HG03354 (cell line): ENCODE data around the gene PRSS2.
A peak's percentile ranks its signal among the peaks of the same experiment; 100 is the strongest.
"Not testable (repeated sequence)": the region's sequence is repeated elsewhere in the genome, so short reads cannot be mapped to it uniquely, and the experiment has no call there.

Experiments
- ATAC-seq: cut with Tn5 transposase; IDR thresholded peaks from one replicate; pipeline ENCODE4 v1.9.1; 2021; ENCODE audit warnings: mild to moderate bottlenecking; ENCODE audit not compliant: unreplicated experiment, poor library complexity, severe bottlenecking

The PRSS2 gene

GRCh38 chr7:142770661-142771352 lies at the start of gene PRSS2:
Gene PRSS2 (plus strand): TSS chr7:142770970. CDS start chr7:142770983, 13 bp downstream.
- peak; percentile 22 for ATAC-seq

- ATAC-seq, result no peak
These were observed 49.8 kb upstream of the PRSS2 start for GRCh38 chr7:142720986-142721385.

GRCh38 chr7:142722248-142722794 lies 48.4 kb upstream of the PRSS2 start:
- ATAC-seq, result no peak

GRCh38 chr7:142733271-142733670 lies 37.5 kb upstream of the PRSS2 start:
- ATAC-seq, result no peak

GRCh38 chr7:142739923-142740492 lies 30.8 kb upstream of the PRSS2 start:
- ATAC-seq, result peak; percentile 97

- no peak for ATAC-seq
These were observed 30.0 kb upstream of the PRSS2 start for GRCh38 chr7:142740786-142741185.

- ATAC-seq, result not testable (repeated sequence)
These were observed 28.8 kb upstream of the PRSS2 start for GRCh38 chr7:142741932-142742331.

GRCh38 chr7:142745091-142745635 lies 25.6 kb upstream of the PRSS2 start:
- no peak for ATAC-seq

- no peak for ATAC-seq
These were observed 25.0 kb upstream of the PRSS2 start for GRCh38 chr7:142745745-142746144.

- ATAC-seq, result no peak
These were observed 24.5 kb upstream of the PRSS2 start for GRCh38 chr7:142746264-142746663.

GRCh38 chr7:142748410-142748809 lies 22.4 kb upstream of the PRSS2 start:
- not testable (repeated sequence) for ATAC-seq

GRCh38 chr7:142749218-142749993 lies 21.4 kb upstream of the PRSS2 start, which contains the start of gene PRSS1:
Gene PRSS1 (plus strand): TSS chr7:142749472. CDS start chr7:142749485, 13 bp downstream.
- no peak for ATAC-seq

- ATAC-seq, result no peak
These were observed 20.3 kb upstream of the PRSS2 start for GRCh38 chr7:142750321-142750938.

GRCh38 chr7:142751526-142752175 lies 19.1 kb upstream of the PRSS2 start:
- not testable (repeated sequence) for ATAC-seq

GRCh38 chr7:142752376-142753225 lies 18.2 kb upstream of the PRSS2 start:
- no peak for ATAC-seq

- ATAC-seq, result no peak
These were observed 17.4 kb upstream of the PRSS2 start for GRCh38 chr7:142753366-142753765.

GRCh38 chr7:142753925-142754491 lies 16.8 kb upstream of the PRSS2 start:
- not testable (repeated sequence) for ATAC-seq
